Neutrophil (primary cell): ENCODE measurements around the gene ENO2.

Experiments
- H3K27ac ChIP-seq: fragments of 200-600 bp; sonication (generic); 2 replicates; pipeline ENCODE4 v1.5.1; 2016; ENCODE audit warnings: mild to moderate bottlenecking, moderate library complexity
- H3K27me3 ChIP-seq: fragments of 200-600 bp; sonication (generic); 2 replicates; pipeline ENCODE4 v1.6.0; 2016; ENCODE audit warnings: mild to moderate bottlenecking
- H3K36me3 ChIP-seq: fragments of 200-600 bp; sonication (generic); 2 replicates; pipeline ENCODE4 v1.5.1; 2017
- H3K4me1 ChIP-seq, 2 experiments: fragments of 200-600 bp in 1 of 2; sonication (generic) in 1 of 2; 1 replicate in 1 of 2; 2 replicates in 1 of 2; pipeline versions ENCODE4 v1.5.1 to v1.6.1; 2013 to 2016; ENCODE audit warnings: low read depth in 1 of 2, low read length in 1 of 2, mild to moderate bottlenecking in 1 of 2, moderate library complexity in 1 of 2; ENCODE audit not compliant: control insufficient read depth in 1 of 2, insufficient read depth in 1 of 2
- H3K4me3 ChIP-seq, 2 experiments: fragments of 200-600 bp in 1 of 2; sonication (generic) in 1 of 2; 1 replicate in 1 of 2; 2 replicates in 1 of 2; pipeline ENCODE4 v1.5.1; 2013 to 2016; ENCODE audit warnings: low read depth in 1 of 2, low read length in 1 of 2, mild to moderate bottlenecking in 1 of 2, moderate library complexity in 1 of 2
- H3K9me3 ChIP-seq: fragments of 200-600 bp; sonication (generic); 2 replicates; pipeline ENCODE4 v1.5.1; 2016
- CTCF ChIP-seq: fragments of 200-600 bp; sonication (generic); IDR thresholded peaks from 2 replicates; pipeline ENCODE4 v1.5.1; 2016; ENCODE audit warnings: antibody characterized with exemption

ENO2 gene

GRCh38 chr12:6955108-6956020, 41.0 kb downstream of the ENO2 start:
- Histone ChIP-seq H3K36me3 (peaks cover 80% of the 10 kb centered on the region), H3K9me3 (no peaks in the 10 kb centered on the region), H3K27ac (peak overlapping the region; percentile 99), H3K4me1 (peaks cover 73 to 86% of the 10 kb centered on the region in 2 experiments), H3K27me3 (no peaks in the 10 kb centered on the region), H3K4me3 (peak overlapping the region; percentile 88 to 97)
- TF ChIP-seq CTCF, result no peak

- Histone ChIP-seq H3K27ac (peak overlapping the region; percentile 99), H3K27me3 (no peaks in the 10 kb centered on the region), H3K4me3 (peak overlapping the region in 1 of 2 experiments; percentile 88), H3K36me3 (peaks cover 88% of the 10 kb centered on the region), H3K4me1 (peaks cover 73 to 86% of the 10 kb centered on the region in 2 experiments), H3K9me3 (no peaks in the 10 kb centered on the region)
- no peak for TF ChIP-seq CTCF
Measured at GRCh38 chr12:6956021-6956727, 41.8 kb downstream of the ENO2 start.

- TF ChIP-seq CTCF, result no peak
- Histone ChIP-seq H3K27ac (peak overlapping the region; percentile 99), H3K36me3 (peaks cover 92% of the 10 kb centered on the region), H3K4me3 (peak overlapping the region in 1 of 2 experiments; percentile 88), H3K9me3 (no peaks in the 10 kb centered on the region), H3K4me1 (peaks cover 83 to 97% of the 10 kb centered on the region in 2 experiments), H3K27me3 (no peaks in the 10 kb centered on the region)
Measured at GRCh38 chr12:6957151-6957701, 42.8 kb downstream of the ENO2 start.

- TF ChIP-seq CTCF, result no peak
- H3K36me3 ChIP-seq, result peaks cover 85% of the 10 kb centered on the region
- H3K9me3 ChIP-seq, result no peaks in the 10 kb centered on the region
- H3K4me1 ChIP-seq, result peaks cover 91 to 99% of the 10 kb centered on the region in 2 experiments
- no peaks in the 10 kb centered on the region for H3K27me3 ChIP-seq
- H3K27ac ChIP-seq, result peak overlapping the region; percentile 99
- peak overlapping the region; percentile 53 to 88 for H3K4me3 ChIP-seq
Measured at GRCh38 chr12:6957741-6958608, 43.6 kb downstream of the ENO2 start.

GRCh38 chr12:6958609-6959057, 44.3 kb downstream of the ENO2 start:
- TF ChIP-seq CTCF, result no peak
- Histone ChIP-seq H3K4me1 (peaks cover 94 to 97% of the 10 kb centered on the region in 2 experiments), H3K27ac (peak overlapping the region; percentile 99), H3K4me3 (peak overlapping the region; percentile 53 to 88), H3K36me3 (peaks cover 81% of the 10 kb centered on the region), H3K9me3 (no peaks in the 10 kb centered on the region), H3K27me3 (no peaks in the 10 kb centered on the region)
